Measurements from ENCODE around the gene HNRNPA0. TPM values are rescaled to one million over a fixed set of nuclear protein-coding genes. Genes with fewer than 3 reads are reported as not detected.

HNRNPA0 gene
- total RNA-seq, 2 donors from 2014 or later, result 30.0 to 35.5 TPM

GRCh38 chr5:137741718-137742117, 12.4 kb downstream of the HNRNPA0 start:
- no peak for ATAC-seq (replicated peaks)
- no peaks in the 10 kb centered on the region for H3K4me1 Mint-ChIP-seq
- H3K27me3 Mint-ChIP-seq, result no peaks in the 10 kb centered on the region
- no peaks in the 10 kb centered on the region for H3K9me3 Mint-ChIP-seq
- no peak overlapping the region for H3K27ac Mint-ChIP-seq
- no peaks in the 10 kb centered on the region for H3K36me3 Mint-ChIP-seq (ENCODE audit: low read depth)
- no peak overlapping the region for H3K4me3 Mint-ChIP-seq

- H3K4me1 Mint-ChIP-seq, result no peaks in the 10 kb centered on the region
- H3K9me3 Mint-ChIP-seq, result no peaks in the 10 kb centered on the region
- H3K27ac Mint-ChIP-seq, result no peak overlapping the region
- no peak for ATAC-seq (replicated peaks)
- H3K27me3 Mint-ChIP-seq, result no peaks in the 10 kb centered on the region
- no peaks in the 10 kb centered on the region for H3K36me3 Mint-ChIP-seq (ENCODE audit: low read depth)
- no peak overlapping the region for H3K4me3 Mint-ChIP-seq
Observed at GRCh38 chr5:137739737-137740136, 14.4 kb downstream of the HNRNPA0 start.

- no peak for ATAC-seq (replicated peaks)
- Mint-ChIP-seq H3K4me1 (peaks cover 5% of the 10 kb centered on the region), H3K27ac (peak overlapping the region; percentile 38), H3K36me3 (ENCODE audit: low read depth) (no peaks in the 10 kb centered on the region), H3K9me3 (no peaks in the 10 kb centered on the region), H3K4me3 (no peak overlapping the region), H3K27me3 (no peaks in the 10 kb centered on the region)
Observed at GRCh38 chr5:137738947-137739346, 15.2 kb downstream of the HNRNPA0 start.

GRCh38 chr5:137737349-137738131, 16.6 kb downstream of the HNRNPA0 start:
- Mint-ChIP-seq H3K9me3 (no peaks in the 10 kb centered on the region), H3K36me3 (ENCODE audit: low read depth) (no peaks in the 10 kb centered on the region), H3K4me3 (no peak overlapping the region), H3K27me3 (no peaks in the 10 kb centered on the region), H3K4me1 (peaks cover 9% of the 10 kb centered on the region), H3K27ac (no peak overlapping the region)
- peak; percentile 84 for ATAC-seq (replicated peaks)

GRCh38 chr5:137736496-137736895, 17.7 kb downstream of the HNRNPA0 start:
- Mint-ChIP-seq H3K27ac (no peak overlapping the region), H3K9me3 (no peaks in the 10 kb centered on the region), H3K36me3 (ENCODE audit: low read depth) (no peaks in the 10 kb centered on the region), H3K4me3 (no peak overlapping the region), H3K27me3 (no peaks in the 10 kb centered on the region), H3K4me1 (peaks cover 9% of the 10 kb centered on the region)
- no peak for ATAC-seq (replicated peaks)

- peak; percentile 12 for ATAC-seq (replicated peaks)
- H3K9me3 Mint-ChIP-seq, result no peaks in the 10 kb centered on the region
- H3K4me3 Mint-ChIP-seq, result no peak within 1 kb of the TSS
- no peaks in the 10 kb centered on the region for H3K36me3 Mint-ChIP-seq (ENCODE audit: low read depth)
- H3K4me1 Mint-ChIP-seq, result peaks cover 9% of the 10 kb centered on the region
- no peaks in the 10 kb centered on the region for H3K27me3 Mint-ChIP-seq
- no peak within 1 kb of the TSS for H3K27ac Mint-ChIP-seq
Observed at GRCh38 chr5:137735555-137736284, 18.4 kb downstream of the HNRNPA0 start, which contains the start of gene KLHL3. Gene KLHL3, minus strand, starts transcription at chr5:137736089. Its CDS starts 443 bp downstream, at chr5:137735646.

- Mint-ChIP-seq H3K4me3 (no peak overlapping the region), H3K4me1 (peaks cover 9% of the 10 kb centered on the region), H3K36me3 (ENCODE audit: low read depth) (no peaks in the 10 kb centered on the region), H3K27ac (no peak overlapping the region), H3K9me3 (no peaks in the 10 kb centered on the region), H3K27me3 (no peaks in the 10 kb centered on the region)
- peak; percentile 13 for ATAC-seq (replicated peaks)
Observed at GRCh38 chr5:137734962-137735554, 19.1 kb downstream of the HNRNPA0 start.

- no peak for ATAC-seq (replicated peaks)
- H3K36me3 Mint-ChIP-seq (ENCODE audit: low read depth), result no peaks in the 10 kb centered on the region
- H3K9me3 Mint-ChIP-seq, result no peaks in the 10 kb centered on the region
- peaks cover 9% of the 10 kb centered on the region for H3K4me1 Mint-ChIP-seq
- no peaks in the 10 kb centered on the region for H3K27me3 Mint-ChIP-seq
- H3K27ac Mint-ChIP-seq, result no peak overlapping the region
- H3K4me3 Mint-ChIP-seq, result no peak overlapping the region
Observed at GRCh38 chr5:137734331-137734730, 19.8 kb downstream of the HNRNPA0 start.

- Mint-ChIP-seq H3K27ac (no peak overlapping the region), H3K9me3 (no peaks in the 10 kb centered on the region), H3K36me3 (ENCODE audit: low read depth) (no peaks in the 10 kb centered on the region), H3K27me3 (no peaks in the 10 kb centered on the region), H3K4me1 (peaks cover 9% of the 10 kb centered on the region), H3K4me3 (no peak overlapping the region)
- ATAC-seq (replicated peaks), result no peak
Observed at GRCh38 chr5:137733922-137734321, 20.2 kb downstream of the HNRNPA0 start.

- peaks cover 9% of the 10 kb centered on the region for H3K4me1 Mint-ChIP-seq
- H3K27ac Mint-ChIP-seq, result no peak overlapping the region
- no peak overlapping the region for H3K4me3 Mint-ChIP-seq
- no peaks in the 10 kb centered on the region for H3K36me3 Mint-ChIP-seq (ENCODE audit: low read depth)
- ATAC-seq (replicated peaks), result no peak
- no peaks in the 10 kb centered on the region for H3K9me3 Mint-ChIP-seq
- H3K27me3 Mint-ChIP-seq, result no peaks in the 10 kb centered on the region
Observed at GRCh38 chr5:137733006-137733405, 21.2 kb downstream of the HNRNPA0 start.

- H3K4me3 Mint-ChIP-seq, result no peak overlapping the region
- no peak overlapping the region for H3K27ac Mint-ChIP-seq
- peaks cover 9% of the 10 kb centered on the region for H3K4me1 Mint-ChIP-seq
- no peaks in the 10 kb centered on the region for H3K27me3 Mint-ChIP-seq
- H3K9me3 Mint-ChIP-seq, result no peaks in the 10 kb centered on the region
- no peak for ATAC-seq (replicated peaks)
- no peaks in the 10 kb centered on the region for H3K36me3 Mint-ChIP-seq (ENCODE audit: low read depth)
Observed at GRCh38 chr5:137731176-137731575, 23.0 kb downstream of the HNRNPA0 start.

- no peak overlapping the region for H3K27ac Mint-ChIP-seq
- H3K27me3 Mint-ChIP-seq, result no peaks in the 10 kb centered on the region
- peaks cover 9% of the 10 kb centered on the region for H3K4me1 Mint-ChIP-seq
- no peaks in the 10 kb centered on the region for H3K9me3 Mint-ChIP-seq
- ATAC-seq (replicated peaks), result no peak
- H3K4me3 Mint-ChIP-seq, result no peak overlapping the region
- no peaks in the 10 kb centered on the region for H3K36me3 Mint-ChIP-seq (ENCODE audit: low read depth)
Observed at GRCh38 chr5:137730336-137730735, 23.8 kb downstream of the HNRNPA0 start.

- no peaks in the 10 kb centered on the region for H3K36me3 Mint-ChIP-seq (ENCODE audit: low read depth)
- H3K27ac Mint-ChIP-seq, result no peak overlapping the region
- H3K27me3 Mint-ChIP-seq, result no peaks in the 10 kb centered on the region
- no peaks in the 10 kb centered on the region for H3K4me1 Mint-ChIP-seq
- no peaks in the 10 kb centered on the region for H3K9me3 Mint-ChIP-seq
- no peak for ATAC-seq (replicated peaks)
- H3K4me3 Mint-ChIP-seq, result no peak overlapping the region
Observed at GRCh38 chr5:137728048-137728447, 26.1 kb downstream of the HNRNPA0 start.

GRCh38 chr5:137727623-137728022, 26.5 kb downstream of the HNRNPA0 start:
- Mint-ChIP-seq H3K36me3 (ENCODE audit: low read depth) (no peaks in the 10 kb centered on the region), H3K4me3 (no peak overlapping the region), H3K4me1 (no peaks in the 10 kb centered on the region)

GRCh38 chr5:137724251-137724650, 29.9 kb downstream of the HNRNPA0 start:
- Mint-ChIP-seq H3K9me3 (no peaks in the 10 kb centered on the region), H3K27me3 (no peaks in the 10 kb centered on the region), H3K36me3 (ENCODE audit: low read depth) (no peaks in the 10 kb centered on the region), H3K27ac (no peak overlapping the region), H3K4me1 (no peaks in the 10 kb centered on the region), H3K4me3 (no peak overlapping the region)
- ATAC-seq (replicated peaks), result no peak

More at GRCh38 chr5:137727623-137728022, 26.5 kb downstream of the HNRNPA0 start:
- ATAC-seq (replicated peaks), result no peak
- H3K27me3 Mint-ChIP-seq, result no peaks in the 10 kb centered on the region
- no peak overlapping the region for H3K27ac Mint-ChIP-seq
- H3K9me3 Mint-ChIP-seq, result no peaks in the 10 kb centered on the region
